ENCODE results near the gene ALDOB.
"Not testable (repeated sequence)": the region's sequence is repeated elsewhere in the genome, so short reads cannot be mapped to it uniquely, and the experiment has no call there.

Gene ALDOB

GRCh38 chr9:101418518-101419430, 16.8 kb downstream of the ALDOB start:
- no peak for FAIRE-seq

DNA sequence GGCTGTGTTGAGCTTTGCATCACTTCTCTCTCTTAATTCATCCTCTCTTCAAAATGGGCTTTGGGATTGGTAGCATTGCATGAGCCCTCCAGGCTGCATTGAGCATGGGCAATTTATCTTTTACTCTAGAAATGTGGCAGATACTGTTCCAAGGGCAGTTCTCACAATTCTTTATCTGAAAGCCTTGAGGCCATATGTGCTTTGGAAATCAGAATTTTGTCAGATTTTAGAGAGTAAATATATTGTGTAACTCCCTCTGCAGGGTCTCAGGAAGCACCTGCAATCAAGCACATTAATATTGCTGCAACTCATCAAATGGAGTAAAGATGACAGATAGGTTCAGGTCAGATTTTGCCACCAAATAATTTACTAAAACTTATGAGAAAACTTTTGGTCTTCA, 17.6 kb downstream of the ALDOB start:
- FAIRE-seq: no peak

DNA sequence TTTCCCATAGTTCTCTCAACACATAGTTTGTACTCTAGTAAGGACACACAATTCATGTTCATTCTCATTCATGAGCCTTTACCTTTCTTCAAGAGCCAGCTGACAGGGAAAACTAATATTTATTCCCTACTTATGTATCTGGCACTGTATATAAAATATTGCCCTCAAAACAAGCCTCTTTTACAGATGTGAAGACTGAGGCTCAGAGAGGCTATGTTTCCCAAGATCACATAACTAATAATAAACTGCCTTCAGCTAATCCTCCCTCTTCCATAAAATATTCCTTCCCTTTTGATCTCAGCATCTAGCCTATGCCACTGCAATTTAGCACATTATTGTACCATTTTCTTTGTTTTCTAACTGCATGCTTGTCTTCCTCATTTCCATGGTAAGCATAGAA, 18.2 kb downstream of the ALDOB start:
- FAIRE-seq: no peak

DNA sequence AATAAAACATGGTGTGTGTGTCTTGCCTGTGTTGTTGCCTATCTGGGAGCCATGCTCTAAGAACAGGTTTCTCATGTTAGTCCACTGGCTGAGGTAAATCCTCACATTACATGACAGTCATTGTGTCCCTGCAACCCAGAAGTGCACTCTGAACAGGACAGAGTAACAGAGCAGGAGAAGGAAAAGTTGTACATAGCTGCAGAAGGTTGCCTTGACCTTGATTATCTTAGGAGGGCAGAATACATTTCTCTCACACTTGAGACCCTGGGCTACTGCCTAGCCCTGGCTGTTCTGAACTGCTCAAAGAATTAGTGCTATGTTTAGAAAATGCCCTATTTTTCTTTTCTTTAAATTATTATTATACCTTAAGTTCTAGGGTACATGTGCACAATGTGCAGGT, 20.0 kb downstream of the ALDOB start:
- FAIRE-seq: no peak

- no peak for FAIRE-seq
Measured at GRCh38 chr9:101414839-101415238, 20.7 kb downstream of the ALDOB start.

DNA sequence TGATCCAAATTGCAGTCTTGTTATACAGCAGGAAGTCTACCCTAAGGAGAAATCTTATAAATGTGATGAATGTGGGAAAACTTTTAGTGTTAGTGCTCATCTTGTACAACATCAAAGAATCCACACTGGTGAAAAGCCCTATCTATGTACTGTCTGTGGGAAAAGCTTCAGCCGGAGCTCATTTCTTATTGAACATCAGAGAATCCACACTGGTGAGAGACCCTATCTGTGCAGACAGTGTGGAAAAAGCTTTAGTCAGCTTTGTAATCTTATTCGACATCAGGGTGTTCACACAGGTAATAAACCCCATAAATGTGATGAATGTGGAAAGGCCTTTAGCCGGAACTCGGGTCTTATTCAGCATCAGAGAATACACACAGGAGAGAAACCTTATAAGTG, 26.5 kb downstream of the ALDOB start:
- FAIRE-seq: no peak

GRCh38 chr9:101408374-101409078, 27.0 kb downstream of the ALDOB start:
- FAIRE-seq: no peak

DNA sequence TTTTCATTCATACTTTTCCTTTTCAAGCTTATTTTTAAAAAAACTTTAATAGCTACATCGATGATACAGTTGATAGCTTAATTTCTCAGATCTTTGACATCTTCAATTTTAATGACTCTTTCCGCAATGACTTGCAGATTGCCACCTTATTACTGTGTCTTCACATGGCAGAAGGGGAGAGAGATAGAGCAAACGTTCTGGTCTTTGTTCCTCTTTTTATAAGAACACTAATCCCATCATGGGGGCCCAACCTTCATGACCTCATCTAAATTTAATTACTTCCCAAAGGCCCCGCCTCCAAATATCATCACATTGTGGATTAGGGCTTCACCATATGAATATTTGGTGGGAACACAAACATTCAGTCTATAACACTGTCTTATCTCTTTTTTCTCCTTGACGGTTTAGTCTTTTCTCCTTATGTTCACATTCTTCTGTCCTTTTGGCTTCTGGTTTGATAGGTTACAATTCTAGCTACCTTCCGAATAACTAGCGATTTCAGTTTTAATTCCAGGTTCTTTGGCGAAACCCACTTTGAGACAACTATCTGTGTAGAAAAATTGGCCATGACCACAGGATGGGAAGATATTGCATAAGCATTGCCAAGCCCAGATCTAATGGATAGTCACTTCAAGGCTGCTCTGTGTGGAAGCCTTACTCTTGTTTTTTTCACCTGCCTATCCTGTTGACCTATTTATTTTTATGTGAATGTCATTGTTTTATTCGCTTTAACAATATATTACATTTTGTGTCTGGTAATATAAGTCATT, 31.9 kb downstream of the ALDOB start:
- no peak for FAIRE-seq

DNA sequence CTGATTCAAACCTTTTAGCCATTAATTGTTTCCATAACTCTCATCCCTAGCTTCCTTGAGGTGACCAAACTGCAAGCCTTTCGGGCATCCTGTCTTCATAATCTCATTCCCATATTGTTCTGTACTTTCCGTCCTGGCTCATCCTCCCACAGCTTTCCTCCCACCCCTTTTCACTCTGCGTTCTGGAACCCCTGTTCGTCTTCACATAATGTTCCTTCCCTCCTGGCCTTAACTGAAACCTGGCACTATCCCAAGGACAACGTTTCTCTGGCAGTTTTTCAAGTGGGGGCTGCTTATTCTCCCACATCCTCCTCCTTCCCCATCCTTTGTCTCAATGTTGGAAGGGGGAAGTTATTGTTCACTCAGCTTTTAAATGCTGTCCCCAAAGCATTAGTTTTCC, 35.5 kb downstream of the ALDOB start:
- FAIRE-seq: no peak

- no peak for FAIRE-seq
Measured at GRCh38 chr9:101399643-101399970, 36.0 kb downstream of the ALDOB start.

DNA sequence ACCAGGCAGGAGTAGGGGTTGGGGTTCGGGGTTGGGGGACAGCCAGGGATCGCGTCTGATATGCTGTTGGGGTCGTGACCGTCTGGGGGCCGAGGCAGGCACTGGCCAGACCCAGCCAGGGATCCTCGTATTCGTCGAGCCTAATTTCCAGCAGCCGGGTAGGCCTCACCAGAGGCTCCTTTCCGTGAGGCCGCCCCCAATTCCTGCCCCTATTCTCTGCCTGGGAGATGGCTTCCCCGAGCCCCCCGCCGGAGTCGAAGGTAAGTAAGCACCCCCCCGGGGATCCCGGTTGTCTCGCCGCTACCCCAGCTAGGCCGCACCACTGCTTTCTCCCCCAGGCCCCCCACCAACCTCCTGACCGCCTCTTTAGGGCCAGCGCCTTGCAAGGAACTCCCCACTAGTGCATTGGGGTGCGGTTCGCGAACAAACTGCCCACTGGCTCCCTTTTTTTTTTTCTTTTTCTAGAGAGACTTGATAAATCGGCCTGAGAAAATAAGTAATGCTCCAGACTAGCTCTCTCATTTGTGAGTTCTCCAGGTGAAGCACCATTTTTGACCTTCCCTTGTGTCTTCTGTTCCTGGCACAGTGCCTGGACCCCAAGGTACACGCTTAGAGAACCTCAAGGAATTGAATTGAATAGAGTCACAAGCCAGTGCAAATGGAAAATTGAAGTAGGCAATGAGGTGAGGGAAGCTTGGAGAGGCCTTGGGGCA, 36.5 kb downstream of the ALDOB start:
- no peak for FAIRE-seq

GRCh38 chr9:101398068-101398929, 37.3 kb downstream of the ALDOB start, which contains the start of the genes MRPL50 and ZNF189:
TSS of gene MRPL50 (minus strand) at chr9:101398618. CDS start at chr9:101398592, 26 bp downstream.
TSS of gene ZNF189 (plus strand) at chr9:101398851. CDS start at chr9:101399157, 306 bp downstream.
- peak; percentile 97 for FAIRE-seq

DNA sequence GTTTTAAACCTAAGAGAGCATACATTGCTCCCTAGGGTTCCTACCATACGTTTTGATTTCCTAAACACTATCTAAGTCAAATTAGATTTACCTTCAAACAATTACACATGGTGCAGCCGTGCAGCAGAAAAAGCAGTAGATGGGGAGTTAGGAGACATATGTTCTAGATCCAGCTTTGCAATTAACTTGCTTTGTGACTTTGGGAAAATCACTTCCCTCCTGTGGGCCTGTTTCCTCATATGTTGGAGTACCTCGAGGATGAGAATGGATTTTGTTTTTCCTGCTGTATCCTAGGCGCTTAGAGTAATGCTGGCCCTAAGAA, 37.9 kb downstream of the ALDOB start:
- no peak for FAIRE-seq

GRCh38 chr9:101394687-101395086, 40.9 kb downstream of the ALDOB start:
- no peak for FAIRE-seq

GRCh38 chr9:101393135-101393534, 42.4 kb downstream of the ALDOB start:
- FAIRE-seq: peak; percentile 36

GRCh38 chr9:101388507-101388993, 47.0 kb downstream of the ALDOB start:
- no peak for FAIRE-seq

GRCh38 chr9:101387871-101388506, 47.6 kb downstream of the ALDOB start:
- FAIRE-seq: peak; percentile 88

DNA sequence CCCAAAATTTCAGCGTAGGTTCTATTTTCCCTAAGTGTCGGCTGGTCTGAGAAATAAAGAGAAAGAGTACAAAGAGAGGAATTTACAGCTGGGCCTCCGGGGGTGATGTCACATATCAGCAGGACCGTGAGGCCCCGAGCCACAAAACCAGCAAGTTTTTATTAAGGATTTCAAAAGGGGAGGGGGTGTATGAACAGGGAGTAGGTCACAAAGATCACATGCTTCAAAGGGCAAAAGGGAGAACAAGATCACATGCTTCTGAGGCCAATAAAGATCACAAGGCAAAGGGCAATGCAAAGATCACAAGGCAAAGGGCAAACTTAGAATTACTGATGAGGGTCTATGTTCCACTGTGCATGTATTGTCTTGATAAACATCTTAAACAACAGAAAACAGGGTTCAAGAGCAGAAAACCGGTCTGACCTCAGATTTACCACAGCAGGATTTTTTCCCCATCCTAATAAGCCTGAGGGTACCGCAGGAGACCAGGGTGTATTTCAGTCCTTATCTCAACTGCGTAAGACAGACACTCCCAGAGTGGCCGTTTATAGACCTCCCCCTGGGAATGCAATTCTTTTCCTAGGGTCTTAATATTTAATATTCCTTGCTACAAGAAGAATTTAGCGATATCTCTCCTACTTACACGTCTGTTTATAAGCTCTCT, 50.6 kb downstream of the ALDOB start, which contains the start of gene BAAT:
Gene BAAT, minus strand, starts transcription at position 134 of the 664 bp plus-strand sequence. CDS start 13,602 bp downstream, outside the sequence.
- FAIRE-seq: not testable (repeated sequence)

DNA sequence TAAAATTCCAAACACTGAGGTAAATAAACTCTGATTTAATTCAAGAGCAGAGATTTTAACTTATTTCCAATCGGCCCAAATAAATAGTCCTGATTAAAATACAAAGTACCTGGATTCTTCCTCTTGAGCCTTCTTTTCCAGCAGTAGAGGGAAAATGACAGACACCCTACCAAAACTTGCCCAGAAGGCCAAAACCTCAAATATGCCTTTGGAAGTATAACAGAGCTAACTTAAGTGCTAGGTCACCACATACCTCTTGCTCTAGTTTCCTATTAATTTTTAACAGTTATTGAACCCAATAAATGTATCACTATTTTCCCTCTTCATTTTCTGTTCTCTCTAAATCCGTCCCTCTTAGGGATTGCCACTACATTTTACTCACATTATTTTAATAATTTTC, 52.2 kb downstream of the ALDOB start:
- FAIRE-seq: no peak

DNA sequence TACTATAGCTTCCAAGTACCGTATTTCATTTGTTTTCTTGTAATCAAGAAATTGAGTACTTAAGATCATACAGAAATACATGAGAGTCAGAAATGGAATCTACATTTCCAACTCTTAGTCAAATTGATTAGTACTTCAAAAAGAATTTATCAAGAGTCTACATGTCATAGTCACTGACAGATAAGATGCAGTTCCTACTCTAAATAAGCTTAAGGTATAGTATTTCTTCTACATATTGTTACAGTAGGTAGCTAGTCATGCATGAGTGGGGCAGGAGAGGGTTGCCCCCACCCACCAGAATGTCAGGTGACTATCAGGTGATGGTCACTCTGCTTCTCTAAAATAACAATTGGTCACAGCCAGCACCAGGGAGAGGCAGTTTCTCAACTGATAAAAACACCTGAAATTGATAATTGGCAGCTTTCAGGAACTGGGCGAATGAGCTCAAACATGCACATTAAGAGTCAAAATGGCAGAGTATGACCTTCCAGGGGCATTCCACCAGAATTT, 53.7 kb downstream of the ALDOB start:
- FAIRE-seq: no peak

Data from G401.6 (cell line).